ENCODE measurements around the gene TPST1. TPM values are rescaled to one million over a fixed set of nuclear protein-coding genes. Genes with fewer than 3 reads are reported as not detected.

TPST1 gene
- polyA plus RNA-seq (2012; rRNA removed) = 36.4 and 46.4 TPM in 2 replicates
- 45.8 and 45.9 TPM in 2 replicates for polyA plus RNA-seq (2012; cell fraction: cytosol; rRNA removed)
- 20.5 and 33.6 TPM in 2 replicates for polyA plus RNA-seq (2012; cell fraction: nucleus; rRNA removed)

- H2AFZ ChIP-seq (ENCODE audit: low read depth) = peak within 1 kb of the TSS; percentile 98
- ChIA-PET POLR2A (interaction anchor here (0.6 to 2.3 kb wide), 15 partner anchors 8 to 289 kb away, joined by 3 to 12 read pairs (median 3); partner anchors contain the start of gene CRCP), CTCF (interaction anchor here (0.6 to 5.9 kb wide), 18 partner anchors 9 to 225 kb away, joined by 3 to 35 read pairs (median 4); no protein-coding TSS in a partner anchor)
- peak within 1 kb of the TSS; percentile 42 to 81; a peak in 3 of 4 replicates for H3K27ac ChIP-seq (ENCODE audit: low read depth in 2 of 2, low read length in 1 of 2)
- peak within 1 kb of the TSS; percentile 84 for H3K9ac ChIP-seq
- 2% methylated on average over 36 of the region's 90 CpGs for WGBS (ENCODE audit: low lambda C conversion rate)
- peaks cover 44% of the 10 kb centered on the region for H3K79me2 ChIP-seq (ENCODE audit: insufficient read depth)
- H3K4me1 ChIP-seq (ENCODE audit: control insufficient read depth in 1 of 2, insufficient read depth in 2 of 2, low read depth in 1 of 2, low read length in 1 of 2) = peaks cover 11 to 18% of the 10 kb centered on the region in 2 experiments; a peak in 3 of 4 replicates
- peak within 1 kb of the TSS; percentile 72 to 94 for H3K4me3 ChIP-seq (ENCODE audit: low read depth in 2 of 2, low read length in 1 of 2)
- H4K20me1 ChIP-seq (ENCODE audit: insufficient read depth) = 0 out of 2 replicates have a peak, but pooled peaks cover 5% of the 10 kb centered on the region
- H3F3A ChIP-seq (replicated peaks; ENCODE audit: insufficient read depth) = peaks cover 7% of the 10 kb centered on the region
- peak; percentile 100 for DNase-seq
- H3K9me3 ChIP-seq = no peaks in the 10 kb centered on the region
- no peaks in the 10 kb centered on the region for H3K27me3 ChIP-seq (ENCODE audit: insufficient read depth)
- H3K9me2 ChIP-seq = no peaks in the 10 kb centered on the region
- H3K36me3 ChIP-seq (replicated peaks in 1 of 2; ENCODE audit: control insufficient read depth in 1 of 2, insufficient read depth in 2 of 2, low read length in 1 of 2) = peaks cover 0 to 3% of the 10 kb centered on the region in 2 experiments
- H3K4me2 ChIP-seq = peak within 1 kb of the TSS; percentile 77
- TF ChIP-seq FOXJ3 (CRISPR knock-in tag; IDR thresholded peaks at IDR 0.05) = no peak
- TF ChIP-seq SIN3A (IDR thresholded peaks at IDR 0.05; ENCODE audit: borderline replicate concordance, low read depth, low read length) = peak; percentile 71; the same call in 1 of the 2 replicates
- TF ChIP-seq RCOR1 (IDR thresholded peaks at IDR 0.05; ENCODE audit: low read length) = peak; percentile 45; the same call in 1 of the 2 replicates
- TF ChIP-seq USF2 (IDR thresholded peaks at IDR 0.05; ENCODE audit: borderline replicate concordance, low read depth, low read length) = no peak
- TF ChIP-seq ELF1 (IDR thresholded peaks at IDR 0.05) = no peak
- no peak; the same call in 1 of the 2 replicates for TF ChIP-seq MAX (IDR thresholded peaks at IDR 0.05; ENCODE audit: low read depth)
- TF ChIP-seq NRF1 (IDR thresholded peaks at IDR 0.05; ENCODE audit: low read depth, low read length) = 0 out of 2 replicates have a peak, but pooled peaks have one; percentile 47
- no peak for TF ChIP-seq RXRA (IDR thresholded peaks at IDR 0.05; ENCODE audit: borderline replicate concordance, low read depth)
- no peak for TF ChIP-seq JUND (IDR thresholded peaks at IDR 0.05)
- TF ChIP-seq GABPA (IDR thresholded peaks at IDR 0.05; ENCODE audit: low read depth) = no peak
- no peak for TF ChIP-seq FOXM1 (IDR thresholded peaks at IDR 0.05; ENCODE audit: low read depth)
- TF ChIP-seq CTCF (IDR thresholded peaks at IDR 0.05) = peak; percentile 61
- no peak for TF ChIP-seq GATA2 (CRISPR knock-in tag; IDR thresholded peaks at IDR 0.05)
- TF ChIP-seq TCF12 (IDR thresholded peaks at IDR 0.05) = no peak
- TF ChIP-seq TAF1 (IDR thresholded peaks at IDR 0.05; ENCODE audit: borderline replicate concordance, low read depth, low read length) = peak; percentile 94
- TF ChIP-seq USF1 (IDR thresholded peaks at IDR 0.05; ENCODE audit: borderline replicate concordance, low read depth) = no peak
- TF ChIP-seq IRF3 (IDR thresholded peaks at IDR 0.05; ENCODE audit: low read depth, low read length) = no peak
- TF ChIP-seq FOSL2 (IDR thresholded peaks at IDR 0.05; ENCODE audit: borderline replicate concordance, low read depth) = no peak
- no peak; a peak in 2 of 4 replicates for TF ChIP-seq EP300 (IDR thresholded peaks at IDR 0.05; ENCODE audit: borderline replicate concordance in 1 of 2, low read depth in 1 of 2, low read length in 1 of 2)
- TF ChIP-seq SMC3 (IDR thresholded peaks at IDR 0.05; ENCODE audit: low read depth, low read length) = peak; percentile 51
- no peak for TF ChIP-seq PBX3 (IDR thresholded peaks at IDR 0.05)
- no peak for TF ChIP-seq EZH2phosphoT487 (IDR thresholded peaks at IDR 0.05; ENCODE audit: borderline replicate concordance, low read depth)
- TF ChIP-seq RAD21 (IDR thresholded peaks at IDR 0.05; ENCODE audit: low read length) = peak; percentile 50
- TF ChIP-seq YY1 (IDR thresholded peaks at IDR 0.05; ENCODE audit: low read depth) = no peak
- peak; percentile 88 for TF ChIP-seq MXI1 (IDR thresholded peaks at IDR 0.05; ENCODE audit: low read depth, low read length)
- TF ChIP-seq POLR2AphosphoS5 (IDR thresholded peaks at IDR 0.05; ENCODE audit: low read depth, low read length) = peak; percentile 93
Observed at GRCh38 chr7:66204822-66205740, at the start of gene TPST1. Gene TPST1 (plus strand): TSS chr7:66205334. CDS start chr7:66240426, 35,092 bp downstream.

Measured in SK-N-SH (cell line).